GM18511 (cell line): ENCODE measurements around the gene TMA7B.

Experiments
- ATAC-seq: cut with Tn5 transposase; IDR thresholded peaks from one replicate; pipeline ENCODE4 v1.9.1; 2021; ENCODE audit warnings: mild to moderate bottlenecking, moderate library complexity; ENCODE audit not compliant: unreplicated experiment

Gene TMA7B

GRCh38 chr22:39932918-39933649 lies 27.1 kb upstream of the TMA7B start:
- ATAC-seq = no peak

- no peak for ATAC-seq
Observed at GRCh38 chr22:39933741-39934140, 26.5 kb upstream of the TMA7B start.

GRCh38 chr22:39935116-39935515 lies 25.1 kb upstream of the TMA7B start:
- ATAC-seq = no peak

- ATAC-seq = no peak
Observed at GRCh38 chr22:39935612-39936011, 24.6 kb upstream of the TMA7B start.

GRCh38 chr22:39936523-39937145 lies 23.6 kb upstream of the TMA7B start:
- no peak for ATAC-seq

GRCh38 chr22:39937906-39938305 lies 22.3 kb upstream of the TMA7B start:
- ATAC-seq = no peak

GRCh38 chr22:39938509-39939111 lies 21.6 kb upstream of the TMA7B start:
- ATAC-seq = no peak

- no peak for ATAC-seq
Observed at GRCh38 chr22:39939830-39940229, 20.4 kb upstream of the TMA7B start.

GRCh38 chr22:39940757-39941305 lies 19.4 kb upstream of the TMA7B start:
- ATAC-seq = no peak

GRCh38 chr22:39941601-39942000 lies 18.6 kb upstream of the TMA7B start:
- no peak for ATAC-seq

- ATAC-seq = no peak
Observed at GRCh38 chr22:39942439-39943230, 17.6 kb upstream of the TMA7B start.

- no peak for ATAC-seq
Observed at GRCh38 chr22:39943337-39943736, 16.9 kb upstream of the TMA7B start.

- ATAC-seq = no peak
Observed at GRCh38 chr22:39943953-39944872, 16.0 kb upstream of the TMA7B start.

GRCh38 chr22:39946126-39946502 lies 14.1 kb upstream of the TMA7B start:
- no peak for ATAC-seq

GRCh38 chr22:39946503-39947219 lies 13.5 kb upstream of the TMA7B start:
- no peak for ATAC-seq

GRCh38 chr22:39947220-39948216 lies 12.7 kb upstream of the TMA7B start:
- no peak for ATAC-seq

- no peak for ATAC-seq
Observed at GRCh38 chr22:39949964-39950737, 10.0 kb upstream of the TMA7B start.
